HPDE6-E6E7 (cell line): ENCODE data around the gene GRK4.
"Not testable (repeated sequence)": the region's sequence is repeated elsewhere in the genome, so short reads cannot be mapped to it uniquely, and the experiment has no call there.

ENCODE experiments used
- DNase-seq: peaks from one replicate; pipeline ENCODE4 v3.0.0; 2011; ENCODE audit warnings: missing footprints; ENCODE audit errors: extremely low spot score

GRK4 gene

GRCh38 chr4:3039706-3040366 is 76.5 kb downstream of the GRK4 start:
- DNase-seq, result no peak

GRCh38 chr4:3040452-3041191 is 77.3 kb downstream of the GRK4 start:
- no peak for DNase-seq

- no peak for DNase-seq
Measured at GRCh38 chr4:3041192-3042142, 78.1 kb downstream of the GRK4 start.

GRCh38 chr4:3042226-3042625 is 78.9 kb downstream of the GRK4 start:
- no peak for DNase-seq

GRCh38 chr4:3043282-3044020 is 80.1 kb downstream of the GRK4 start:
- no peak for DNase-seq

- DNase-seq, result no peak
Measured at GRCh38 chr4:3044870-3045819, 81.8 kb downstream of the GRK4 start.

GRCh38 chr4:3046162-3046561 is 82.8 kb downstream of the GRK4 start:
- DNase-seq, result no peak

GRCh38 chr4:3046623-3047022 is 83.3 kb downstream of the GRK4 start:
- no peak for DNase-seq

- no peak for DNase-seq
Measured at GRCh38 chr4:3047464-3048286, 84.3 kb downstream of the GRK4 start.

- not testable (repeated sequence) for DNase-seq
Measured at GRCh38 chr4:3051141-3051897, 87.9 kb downstream of the GRK4 start.

GRCh38 chr4:3054169-3054759 is 90.9 kb downstream of the GRK4 start:
- no peak for DNase-seq

- DNase-seq, result no peak
Measured at GRCh38 chr4:3059943-3060342, 96.6 kb downstream of the GRK4 start.

- DNase-seq, result no peak
Measured at GRCh38 chr4:3060946-3061345, 97.6 kb downstream of the GRK4 start.

GRCh38 chr4:3062471-3062870 is 99.1 kb downstream of the GRK4 start:
- no peak for DNase-seq

GRCh38 chr4:3065551-3065950 is 102.2 kb downstream of the GRK4 start:
- DNase-seq, result no peak

GRCh38 chr4:3066836-3067400 is 103.5 kb downstream of the GRK4 start:
- DNase-seq, result no peak

- DNase-seq, result no peak
Measured at GRCh38 chr4:3067473-3068001, 104.2 kb downstream of the GRK4 start.

GRCh38 chr4:3069661-3070199 is 106.4 kb downstream of the GRK4 start:
- no peak for DNase-seq
